Breast epithelium (tissue), 3 donors: ENCODE results near the gene EFL1.
"Not testable (repeated sequence)": the region's sequence is repeated elsewhere in the genome, so short reads cannot be mapped to it uniquely, and the experiment has no call there.

ENCODE experiments used
- POLR2A ChIP-seq: fragments of 450-650 bp; IDR thresholded peaks from one replicate; pipeline ENCODE4 v1.6.1; 2016; ENCODE audit warnings: antibody characterized with exemption, mild to moderate bottlenecking, moderate library complexity
- POLR2AphosphoS5 ChIP-seq, 3 donors: sonication (generic); formaldehyde crosslinking; IDR thresholded peaks; one replicate each; pipeline ENCODE4 v1.6.1; 2017; ENCODE audit warnings: antibody characterized with exemption in 3 of 3
- TF ChIP-seq, protein P1 (sequence below), 3 donors: fragments of 450-650 bp; IDR thresholded peaks; one replicate each; pipeline ENCODE4 v1.5.1; 2016 to 2017; ENCODE audit warnings: antibody characterized with exemption in 3 of 3, mild to moderate bottlenecking in 3 of 3, moderate library complexity in 3 of 3

DNA sequence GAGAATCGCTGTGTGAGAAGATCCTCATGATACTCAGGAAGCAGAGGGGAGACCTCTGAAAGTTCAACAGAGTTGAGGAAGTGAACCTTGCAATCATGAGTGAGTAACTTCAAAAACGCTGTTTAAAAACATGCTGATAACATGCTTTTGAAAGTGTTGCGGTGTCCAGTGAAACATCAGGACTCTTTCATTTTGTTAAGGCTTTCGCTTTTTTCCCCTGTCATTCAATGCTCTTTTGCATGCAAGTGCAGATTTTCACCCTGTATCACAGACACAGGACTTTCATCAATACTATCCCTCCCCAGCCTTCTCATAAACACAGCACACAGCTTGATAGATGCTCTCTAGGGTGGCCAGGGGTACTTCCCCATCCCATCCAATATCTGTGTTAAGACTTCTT lies 23.9 kb upstream of the EFL1 start:
- TF ChIP-seq POLR2AphosphoS5 (IDR thresholded peaks at IDR 0.05); POLR2A: not testable (repeated sequence)
- TF ChIP-seq, protein P1, sequence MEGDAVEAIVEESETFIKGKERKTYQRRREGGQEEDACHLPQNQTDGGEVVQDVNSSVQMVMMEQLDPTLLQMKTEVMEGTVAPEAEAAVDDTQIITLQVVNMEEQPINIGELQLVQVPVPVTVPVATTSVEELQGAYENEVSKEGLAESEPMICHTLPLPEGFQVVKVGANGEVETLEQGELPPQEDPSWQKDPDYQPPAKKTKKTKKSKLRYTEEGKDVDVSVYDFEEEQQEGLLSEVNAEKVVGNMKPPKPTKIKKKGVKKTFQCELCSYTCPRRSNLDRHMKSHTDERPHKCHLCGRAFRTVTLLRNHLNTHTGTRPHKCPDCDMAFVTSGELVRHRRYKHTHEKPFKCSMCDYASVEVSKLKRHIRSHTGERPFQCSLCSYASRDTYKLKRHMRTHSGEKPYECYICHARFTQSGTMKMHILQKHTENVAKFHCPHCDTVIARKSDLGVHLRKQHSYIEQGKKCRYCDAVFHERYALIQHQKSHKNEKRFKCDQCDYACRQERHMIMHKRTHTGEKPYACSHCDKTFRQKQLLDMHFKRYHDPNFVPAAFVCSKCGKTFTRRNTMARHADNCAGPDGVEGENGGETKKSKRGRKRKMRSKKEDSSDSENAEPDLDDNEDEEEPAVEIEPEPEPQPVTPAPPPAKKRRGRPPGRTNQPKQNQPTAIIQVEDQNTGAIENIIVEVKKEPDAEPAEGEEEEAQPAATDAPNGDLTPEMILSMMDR (IDR thresholded peaks at IDR 0.05): not testable (repeated sequence)
